ENCODE measurements around the gene DEPDC7.

DNA sequence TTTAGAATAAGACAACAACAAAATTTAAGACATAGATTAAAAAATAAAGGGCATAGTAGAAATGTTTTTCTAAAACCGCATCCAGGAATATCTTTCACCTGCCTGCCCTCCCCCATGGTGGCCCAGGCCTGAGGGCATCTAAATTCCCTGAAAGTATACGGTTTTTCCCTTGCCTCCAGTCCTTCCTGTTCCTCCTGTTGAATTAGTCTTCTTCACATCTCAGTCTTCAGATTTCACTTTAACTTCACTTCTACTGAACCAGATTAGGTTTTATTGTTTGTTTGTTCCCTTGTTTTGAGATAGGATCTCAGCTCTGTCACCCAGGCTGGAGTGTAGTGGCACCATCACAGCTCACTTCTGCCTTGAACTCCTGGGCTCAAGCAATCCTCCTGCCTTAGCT lies 33.1 kb upstream of the DEPDC7 start:
- TF ChIP-seq, protein P1, sequence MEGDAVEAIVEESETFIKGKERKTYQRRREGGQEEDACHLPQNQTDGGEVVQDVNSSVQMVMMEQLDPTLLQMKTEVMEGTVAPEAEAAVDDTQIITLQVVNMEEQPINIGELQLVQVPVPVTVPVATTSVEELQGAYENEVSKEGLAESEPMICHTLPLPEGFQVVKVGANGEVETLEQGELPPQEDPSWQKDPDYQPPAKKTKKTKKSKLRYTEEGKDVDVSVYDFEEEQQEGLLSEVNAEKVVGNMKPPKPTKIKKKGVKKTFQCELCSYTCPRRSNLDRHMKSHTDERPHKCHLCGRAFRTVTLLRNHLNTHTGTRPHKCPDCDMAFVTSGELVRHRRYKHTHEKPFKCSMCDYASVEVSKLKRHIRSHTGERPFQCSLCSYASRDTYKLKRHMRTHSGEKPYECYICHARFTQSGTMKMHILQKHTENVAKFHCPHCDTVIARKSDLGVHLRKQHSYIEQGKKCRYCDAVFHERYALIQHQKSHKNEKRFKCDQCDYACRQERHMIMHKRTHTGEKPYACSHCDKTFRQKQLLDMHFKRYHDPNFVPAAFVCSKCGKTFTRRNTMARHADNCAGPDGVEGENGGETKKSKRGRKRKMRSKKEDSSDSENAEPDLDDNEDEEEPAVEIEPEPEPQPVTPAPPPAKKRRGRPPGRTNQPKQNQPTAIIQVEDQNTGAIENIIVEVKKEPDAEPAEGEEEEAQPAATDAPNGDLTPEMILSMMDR (IDR thresholded peaks at IDR 0.05), result no peak
- TF ChIP-seq POLR2AphosphoS5 (IDR thresholded peaks at IDR 0.05; ENCODE audit: low read depth, low read length) (no peak), SIN3A (IDR thresholded peaks at IDR 0.05; ENCODE audit: borderline replicate concordance, insufficient read depth, low read depth, low read length) (no peak), TCF7L2 (IDR thresholded peaks at IDR 0.05; ENCODE audit: low read depth, low read length) (no peak)
- TF ChIP-seq, protein P2, sequence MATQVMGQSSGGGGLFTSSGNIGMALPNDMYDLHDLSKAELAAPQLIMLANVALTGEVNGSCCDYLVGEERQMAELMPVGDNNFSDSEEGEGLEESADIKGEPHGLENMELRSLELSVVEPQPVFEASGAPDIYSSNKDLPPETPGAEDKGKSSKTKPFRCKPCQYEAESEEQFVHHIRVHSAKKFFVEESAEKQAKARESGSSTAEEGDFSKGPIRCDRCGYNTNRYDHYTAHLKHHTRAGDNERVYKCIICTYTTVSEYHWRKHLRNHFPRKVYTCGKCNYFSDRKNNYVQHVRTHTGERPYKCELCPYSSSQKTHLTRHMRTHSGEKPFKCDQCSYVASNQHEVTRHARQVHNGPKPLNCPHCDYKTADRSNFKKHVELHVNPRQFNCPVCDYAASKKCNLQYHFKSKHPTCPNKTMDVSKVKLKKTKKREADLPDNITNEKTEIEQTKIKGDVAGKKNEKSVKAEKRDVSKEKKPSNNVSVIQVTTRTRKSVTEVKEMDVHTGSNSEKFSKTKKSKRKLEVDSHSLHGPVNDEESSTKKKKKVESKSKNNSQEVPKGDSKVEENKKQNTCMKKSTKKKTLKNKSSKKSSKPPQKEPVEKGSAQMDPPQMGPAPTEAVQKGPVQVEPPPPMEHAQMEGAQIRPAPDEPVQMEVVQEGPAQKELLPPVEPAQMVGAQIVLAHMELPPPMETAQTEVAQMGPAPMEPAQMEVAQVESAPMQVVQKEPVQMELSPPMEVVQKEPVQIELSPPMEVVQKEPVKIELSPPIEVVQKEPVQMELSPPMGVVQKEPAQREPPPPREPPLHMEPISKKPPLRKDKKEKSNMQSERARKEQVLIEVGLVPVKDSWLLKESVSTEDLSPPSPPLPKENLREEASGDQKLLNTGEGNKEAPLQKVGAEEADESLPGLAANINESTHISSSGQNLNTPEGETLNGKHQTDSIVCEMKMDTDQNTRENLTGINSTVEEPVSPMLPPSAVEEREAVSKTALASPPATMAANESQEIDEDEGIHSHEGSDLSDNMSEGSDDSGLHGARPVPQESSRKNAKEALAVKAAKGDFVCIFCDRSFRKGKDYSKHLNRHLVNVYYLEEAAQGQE (IDR thresholded peaks at IDR 0.05; ENCODE audit: insufficient read depth in 1 of 2, low read depth in 2 of 2, low read length in 1 of 2), result no peak

Data from Panc1 (cell line).